ENCODE measurements around the gene CHRNE. TPM values are rescaled to one million over a fixed set of nuclear protein-coding genes. Genes with fewer than 3 reads are reported as not detected.

Gene CHRNE
- total and polyA plus RNA-seq, 2 of the 4 experiments (the other 2 are of a cell fraction), result under 0.01 to 0.21 TPM

DNA sequence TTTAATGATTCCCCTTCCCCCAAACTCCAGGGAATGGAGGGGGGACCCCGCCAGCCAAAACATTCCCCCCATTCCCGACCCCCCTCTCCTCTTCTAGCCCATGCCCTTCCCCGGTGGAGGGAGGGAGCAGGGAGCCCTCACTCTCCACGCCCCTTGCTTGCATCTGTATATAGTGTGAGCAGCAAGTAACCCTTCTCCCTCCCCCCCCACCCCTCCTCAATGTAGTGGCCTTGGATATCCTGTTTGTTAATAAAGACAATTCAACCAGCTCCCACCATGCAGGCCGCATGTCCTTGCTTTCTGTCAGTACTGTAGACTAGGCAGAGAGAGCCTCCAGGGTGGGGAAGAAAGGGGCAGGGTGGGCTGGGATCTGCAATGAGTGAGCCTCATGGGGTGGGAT is 5.1 kb downstream of the CHRNE start:
- intact Hi-C loops (cut with micrococcal nuclease), result no loop called here
- no peak overlapping the region for H2BK120ac ChIP-seq (ENCODE audit: low read depth, low read length)
- no peak overlapping the region for H3K4me2 ChIP-seq (ENCODE audit: low read depth, low read length)
- no peak overlapping the region for H3K9ac ChIP-seq (ENCODE audit: low read depth, low read length)
- no peak overlapping the region for H2AK5ac ChIP-seq (ENCODE audit: low read depth, low read length)
- H3K14ac ChIP-seq (replicated peaks; ENCODE audit: low read depth, low read length), result no peak overlapping the region
- H3K4me1 ChIP-seq (ENCODE audit: control insufficient read depth, insufficient read depth, low read length), result no peaks in the 10 kb centered on the region
- H3K27ac ChIP-seq (ENCODE audit: insufficient read depth, low read length), result no peak overlapping the region
- H3K9me1 ChIP-seq (ENCODE audit: insufficient read depth, low read length), result no peaks in the 10 kb centered on the region
- TF ChIP-seq NFE2L2 (IDR thresholded peaks at IDR 0.05; ENCODE audit: low read depth, low read length) (no peak), CHD1 (IDR thresholded peaks at IDR 0.05; ENCODE audit: low read depth, low read length) (no peak), BHLHE40 (IDR thresholded peaks at IDR 0.05; ENCODE audit: low read depth, low read length) (no peak), FOS (IDR thresholded peaks at IDR 0.05; ENCODE audit: low read depth, low read length) (no peak), MAZ (IDR thresholded peaks at IDR 0.05; ENCODE audit: borderline replicate concordance, low read depth, low read length) (no peak), RFX5 (IDR thresholded peaks at IDR 0.05; ENCODE audit: low read depth, low read length) (no peak), MXI1 (IDR thresholded peaks at IDR 0.05; ENCODE audit: borderline replicate concordance, low read depth, low read length) (no peak), RAD21 (IDR thresholded peaks at IDR 0.05; ENCODE audit: low read length) (no peak), CEBPB (IDR thresholded peaks at IDR 0.05; ENCODE audit: low read depth, low read length) (no peak), SMC3 (IDR thresholded peaks at IDR 0.05; ENCODE audit: low read depth, low read length) (no peak), RCOR1 (IDR thresholded peaks at IDR 0.05; ENCODE audit: insufficient replicate concordance, low read length) (no peak)
- TF ChIP-seq, protein P1, sequence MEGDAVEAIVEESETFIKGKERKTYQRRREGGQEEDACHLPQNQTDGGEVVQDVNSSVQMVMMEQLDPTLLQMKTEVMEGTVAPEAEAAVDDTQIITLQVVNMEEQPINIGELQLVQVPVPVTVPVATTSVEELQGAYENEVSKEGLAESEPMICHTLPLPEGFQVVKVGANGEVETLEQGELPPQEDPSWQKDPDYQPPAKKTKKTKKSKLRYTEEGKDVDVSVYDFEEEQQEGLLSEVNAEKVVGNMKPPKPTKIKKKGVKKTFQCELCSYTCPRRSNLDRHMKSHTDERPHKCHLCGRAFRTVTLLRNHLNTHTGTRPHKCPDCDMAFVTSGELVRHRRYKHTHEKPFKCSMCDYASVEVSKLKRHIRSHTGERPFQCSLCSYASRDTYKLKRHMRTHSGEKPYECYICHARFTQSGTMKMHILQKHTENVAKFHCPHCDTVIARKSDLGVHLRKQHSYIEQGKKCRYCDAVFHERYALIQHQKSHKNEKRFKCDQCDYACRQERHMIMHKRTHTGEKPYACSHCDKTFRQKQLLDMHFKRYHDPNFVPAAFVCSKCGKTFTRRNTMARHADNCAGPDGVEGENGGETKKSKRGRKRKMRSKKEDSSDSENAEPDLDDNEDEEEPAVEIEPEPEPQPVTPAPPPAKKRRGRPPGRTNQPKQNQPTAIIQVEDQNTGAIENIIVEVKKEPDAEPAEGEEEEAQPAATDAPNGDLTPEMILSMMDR (conservative IDR thresholded peaks at IDR 0.05; ENCODE audit: low read depth, low read length), result no peak
- TF ChIP-seq, protein P2, sequence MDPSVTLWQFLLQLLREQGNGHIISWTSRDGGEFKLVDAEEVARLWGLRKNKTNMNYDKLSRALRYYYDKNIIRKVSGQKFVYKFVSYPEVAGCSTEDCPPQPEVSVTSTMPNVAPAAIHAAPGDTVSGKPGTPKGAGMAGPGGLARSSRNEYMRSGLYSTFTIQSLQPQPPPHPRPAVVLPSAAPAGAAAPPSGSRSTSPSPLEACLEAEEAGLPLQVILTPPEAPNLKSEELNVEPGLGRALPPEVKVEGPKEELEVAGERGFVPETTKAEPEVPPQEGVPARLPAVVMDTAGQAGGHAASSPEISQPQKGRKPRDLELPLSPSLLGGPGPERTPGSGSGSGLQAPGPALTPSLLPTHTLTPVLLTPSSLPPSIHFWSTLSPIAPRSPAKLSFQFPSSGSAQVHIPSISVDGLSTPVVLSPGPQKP (IDR thresholded peaks at IDR 0.05; ENCODE audit: borderline replicate concordance, low read depth, low read length), result no peak
- TF ChIP-seq, protein P3, sequence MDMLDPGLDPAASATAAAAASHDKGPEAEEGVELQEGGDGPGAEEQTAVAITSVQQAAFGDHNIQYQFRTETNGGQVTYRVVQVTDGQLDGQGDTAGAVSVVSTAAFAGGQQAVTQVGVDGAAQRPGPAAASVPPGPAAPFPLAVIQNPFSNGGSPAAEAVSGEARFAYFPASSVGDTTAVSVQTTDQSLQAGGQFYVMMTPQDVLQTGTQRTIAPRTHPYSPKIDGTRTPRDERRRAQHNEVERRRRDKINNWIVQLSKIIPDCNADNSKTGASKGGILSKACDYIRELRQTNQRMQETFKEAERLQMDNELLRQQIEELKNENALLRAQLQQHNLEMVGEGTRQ (IDR thresholded peaks at IDR 0.05; ENCODE audit: low read depth, low read length), result no peak
- in situ Hi-C loops (cut with MboI; ENCODE audit: low sequenced_read_pairs), result no loop called here
- no peaks in the 10 kb centered on the region for H3K79me1 ChIP-seq (ENCODE audit: low read depth in 1 of 2, low read length in 2 of 2)
- H3K27me3 ChIP-seq (ENCODE audit: control insufficient read depth, insufficient read depth, low read length), result no peaks in the 10 kb centered on the region; the same call in 1 of the 2 replicates
- H3K18ac ChIP-seq (ENCODE audit: low read depth, low read length), result no peak overlapping the region
- no peaks in the 10 kb centered on the region; the same call in 1 of the 2 replicates for H4K20me1 ChIP-seq (ENCODE audit: insufficient read depth, low read length)
- no peak overlapping the region for H2BK20ac ChIP-seq (ENCODE audit: low read depth, low read length)
- no peak overlapping the region for H3K23ac ChIP-seq (ENCODE audit: low read depth, low read length)
- H4K5ac ChIP-seq (ENCODE audit: low read depth, low read length), result no peak overlapping the region
- no peak overlapping the region for H2AK9ac ChIP-seq (replicated peaks; ENCODE audit: low read depth, low read length, poor library complexity)
- dilution Hi-C loops (cut with HindIII; ENCODE audit: low sequenced_read_pairs, unreplicated experiment), result no loop called here
- H4K91ac ChIP-seq (ENCODE audit: insufficient read depth, low read depth, low read length), result no peak overlapping the region
- H3K9me3 ChIP-seq (ENCODE audit: control insufficient read depth, insufficient read depth, low read length), result no peaks in the 10 kb centered on the region; the same call in 1 of the 2 replicates
- no peak overlapping the region for H2BK5ac ChIP-seq (ENCODE audit: low read depth, low read length, poor library complexity, severe bottlenecking)
- BruUV-seq (replicated peaks), result no TSS peak
- no CpG with 5 or more reads among the region's 5 CpGs for WGBS, 2 experiments (ENCODE audit: extremely low coverage in 2 of 2, insufficient read length in 1 of 2)
- peaks cover 46% of the 10 kb centered on the region for H3K36me3 ChIP-seq (ENCODE audit: control insufficient read depth, insufficient read depth, low read length)
- no peak overlapping the region for H3K4ac ChIP-seq (ENCODE audit: low read depth, low read length)
- ATAC-seq (ENCODE audit: low read depth) (no peak), DNase-seq (no peak)
- H2BK15ac ChIP-seq (ENCODE audit: low read depth, low read length), result no peak overlapping the region
- no peak overlapping the region for H2AFZ ChIP-seq (replicated peaks; ENCODE audit: low read length, poor library complexity)
- no peak overlapping the region for H4K8ac ChIP-seq (ENCODE audit: low read depth in 2 of 2, low read length in 2 of 2)
- H3K56ac ChIP-seq (ENCODE audit: extremely low read depth, insufficient read depth, low read length), result no peak overlapping the region
- ChIA-PET POLR2A (ENCODE audit: unreplicated experiment) (no interaction called here), CTCF (no interaction called here)
- no peak overlapping the region for H3K4me3 ChIP-seq (ENCODE audit: insufficient read depth, low read depth, low read length)
